Sigmoid colon (tissue), 4 donors: ENCODE data around the gene APOC3.

ENCODE experiments used
- CTCF ChIP-seq, 4 experiments: fragments of 450-650 bp in 3 of 4; fragments of 200-600 bp in 1 of 4; IDR thresholded peaks; one replicate each; pipeline ENCODE4 v1.5.1; 2016 to 2019; ENCODE audit warnings: antibody characterized with exemption in 4 of 4, mild to moderate bottlenecking in 3 of 4, moderate library complexity in 2 of 4
- EP300 ChIP-seq, 4 donors: sonication (generic); formaldehyde crosslinking; IDR thresholded peaks; one replicate each; pipeline ENCODE4 v1.6.1; 2017; ENCODE audit warnings: antibody characterized with exemption in 4 of 4
- POLR2A ChIP-seq, 2 donors: fragments of 450-650 bp; IDR thresholded peaks; one replicate each; pipeline ENCODE4 v1.6.1; 2016; ENCODE audit warnings: antibody characterized with exemption in 2 of 2, mild to moderate bottlenecking in 2 of 2, moderate library complexity in 2 of 2
- POLR2AphosphoS5 ChIP-seq, 4 donors: sonication (generic); formaldehyde crosslinking; IDR thresholded peaks; one replicate each; pipeline ENCODE4 v1.6.1; 2017; ENCODE audit warnings: antibody characterized with exemption in 4 of 4

GRCh38 chr11:116874251-116874650, 44.5 kb downstream of the APOC3 start:
- no peak for TF ChIP-seq CTCF (IDR thresholded peaks at IDR 0.05)
- no peak for TF ChIP-seq EP300 (IDR thresholded peaks at IDR 0.05)
- no peak for TF ChIP-seq POLR2AphosphoS5 (IDR thresholded peaks at IDR 0.05)
- TF ChIP-seq POLR2A (IDR thresholded peaks at IDR 0.05): no peak
